H1 (cell line): ENCODE results near the gene MKLN1. TPM values are rescaled to one million over a fixed set of nuclear protein-coding genes. Genes with fewer than 3 reads are reported as not detected.

Source experiments
- CTCF ChIA-PET: fragments of 300-600 bp; sonication (Branson Sonifier 250); formaldehyde crosslinking; loops from one replicate; lab custom pipeline; 2021; ENCODE audit not compliant: partially characterized antibody; lab: Charles Lee
- POLR2A ChIA-PET: fragments of 300-600 bp; sonication (Branson Sonifier 250); formaldehyde crosslinking; loops from one replicate; lab custom pipeline; 2021; ENCODE audit warnings: inconsistent platforms; ENCODE audit not compliant: partially characterized antibody; lab: Charles Lee
- DNase-seq, 2 experiments: peaks; one replicate each; pipeline versions ENCODE4 v3.0.0 to v3.0.0-alpha.2; 2010 to 2022; ENCODE audit warnings: low spot score in 2 of 2, low read depth in 1 of 2, mixed read lengths in 1 of 2
- FAIRE-seq: peaks from 2 replicates; lab custom pipeline; 2011; peaks lifted over from hg19 to GRCh38; lab: Jason Lieb, UNC
- H2AFZ ChIP-seq: 2 replicates; pipeline ENCODE4 v1.8.1; 2012; ENCODE audit warnings: low read length, inconsistent platforms
- H2AK5ac ChIP-seq: 2 replicates; pipeline ENCODE4 v1.6.1; 2013; ENCODE audit warnings: low read depth, low read length
- H2BK120ac ChIP-seq: replicated peaks from 2 replicates; pipeline ENCODE3; 2013; ENCODE audit warnings: low read depth, low read length, inconsistent platforms
- H2BK12ac ChIP-seq: 2 replicates; pipeline ENCODE4 v1.6.1; 2013; ENCODE audit warnings: low read depth, low read length
- H2BK15ac ChIP-seq: 2 replicates; pipeline ENCODE4 v1.6.1; 2013; ENCODE audit warnings: low read length
- H2BK20ac ChIP-seq: 2 replicates; pipeline ENCODE4 v1.6.1; 2013; ENCODE audit warnings: low read length
- H2BK5ac ChIP-seq: 2 replicates; pipeline ENCODE4 v1.6.1; 2013; ENCODE audit warnings: low read depth, low read length
- H3K14ac ChIP-seq: 2 replicates; pipeline ENCODE4 v1.6.1; 2013; ENCODE audit warnings: inconsistent platforms; ENCODE audit not compliant: insufficient read length
- H3K18ac ChIP-seq: 2 replicates; pipeline ENCODE4 v1.6.1; 2013; ENCODE audit warnings: low read length; ENCODE audit errors: extremely low read depth
- H3K23ac ChIP-seq: 2 replicates; pipeline ENCODE4 v1.6.1; 2013; ENCODE audit warnings: inconsistent platforms; ENCODE audit not compliant: insufficient read length
- H3K23me2 ChIP-seq: 2 replicates; pipeline ENCODE4 v1.6.1; 2013; ENCODE audit warnings: low read depth, low read length
- H3K27ac ChIP-seq: 2 replicates; pipeline ENCODE4 v1.6.1; 2011; ENCODE audit warnings: low read depth, low read length, inconsistent platforms
- H3K27me3 ChIP-seq, 4 experiments: replicated peaks in 1 of 4; 1 replicate in 1 of 4; 2 replicates in 3 of 4; pipeline versions ENCODE4 v1.6.1 to v1.8.1; 2011 to 2013; ENCODE audit warnings: low read length in 3 of 4, mild to moderate bottlenecking in 3 of 4, inconsistent platforms in 2 of 4, mixed read lengths in 2 of 4, moderate library complexity in 1 of 4; ENCODE audit not compliant: control insufficient read depth in 3 of 4, insufficient read depth in 3 of 4; ENCODE audit errors: extremely low read depth in 1 of 4
- H3K36me3 ChIP-seq, 4 experiments: 2 replicates each; pipeline versions ENCODE4 v1.6.1 to v1.8.1; 2011 to 2013; ENCODE audit warnings: mild to moderate bottlenecking in 4 of 4, low read length in 3 of 4, moderate library complexity in 2 of 4, control low read depth in 1 of 4, inconsistent platforms in 1 of 4; ENCODE audit not compliant: insufficient read depth in 4 of 4, control insufficient read depth in 2 of 4
- H3K4ac ChIP-seq: replicated peaks from 2 replicates; pipeline ENCODE3; 2013; ENCODE audit warnings: low read length, low read depth, mixed read lengths, inconsistent platforms; ENCODE audit not compliant: insufficient read length
- H3K4me1 ChIP-seq, 4 experiments: replicated peaks in 1 of 4; 1 replicate in 1 of 4; 2 replicates in 3 of 4; pipeline versions ENCODE4 v1.6.1 to v1.8.1; 2011 to 2013; ENCODE audit warnings: low read length in 3 of 4, inconsistent platforms in 2 of 4, mixed read lengths in 1 of 4; ENCODE audit not compliant: insufficient read depth in 4 of 4, control insufficient read depth in 3 of 4
- H3K4me2 ChIP-seq, 2 experiments: 2 replicates each; pipeline versions ENCODE4 v1.6.1 to v1.8.1; 2011 to 2013; ENCODE audit warnings: low read depth in 2 of 2, low read length in 2 of 2, control low read depth in 1 of 2, inconsistent platforms in 1 of 2, mild to moderate bottlenecking in 1 of 2; ENCODE audit not compliant: insufficient read depth in 1 of 2
- H3K4me3 ChIP-seq, 4 experiments: fragments of 200-600, 300-600 bp in 1 of 4; sonication (generic), shearing (Covaris generic), sonication (Bioruptor Twin) in 1 of 4; 2 replicates each; pipeline versions ENCODE4 v1.5.1 to v1.8.1; 2011 to 2016; ENCODE audit warnings: low read length in 4 of 4, low read depth in 3 of 4, control low read depth in 2 of 4, inconsistent platforms in 2 of 4, mild to moderate bottlenecking in 2 of 4, mixed read lengths in 1 of 4, moderate library complexity in 1 of 4; ENCODE audit not compliant: insufficient read depth in 2 of 4; ENCODE audit errors: extremely low read depth in 1 of 4
- H3K56ac ChIP-seq: replicated peaks from 2 replicates; pipeline ENCODE3; 2013; ENCODE audit warnings: low read depth, mild to moderate bottlenecking, mixed read lengths, low read length, inconsistent platforms; ENCODE audit not compliant: insufficient read length
- H3K79me1 ChIP-seq: 2 replicates; pipeline ENCODE4 v1.6.1; 2013; ENCODE audit warnings: low read depth, low read length, control low read depth
- H3K79me2 ChIP-seq, 2 experiments: 2 replicates each; pipeline versions ENCODE4 v1.6.1 to v1.8.1; 2012 to 2013; ENCODE audit warnings: low read length in 2 of 2, mild to moderate bottlenecking in 2 of 2, inconsistent platforms in 1 of 2; ENCODE audit not compliant: insufficient read depth in 2 of 2, control insufficient read depth in 1 of 2
- H3K9ac ChIP-seq, 4 experiments: replicated peaks in 1 of 4; 1 replicate in 1 of 4; 2 replicates in 3 of 4; pipeline versions ENCODE4 v1.6.1 to v1.8.1; 2011 to 2013; ENCODE audit warnings: low read depth in 3 of 4, low read length in 3 of 4, control low read depth in 2 of 4, mild to moderate bottlenecking in 2 of 4, moderate library complexity in 2 of 4, inconsistent platforms in 1 of 4; ENCODE audit errors: extremely low read depth in 1 of 4
- H3K9me3 ChIP-seq, 2 experiments: 2 replicates each; pipeline versions ENCODE4 v1.6.1 to v1.8.1; 2012 to 2013; ENCODE audit warnings: mild to moderate bottlenecking in 2 of 2, moderate library complexity in 2 of 2, control low read depth in 1 of 2, inconsistent platforms in 1 of 2, low read depth in 1 of 2, low read length in 1 of 2, mixed read lengths in 1 of 2; ENCODE audit not compliant: insufficient read depth in 2 of 2
- H4K20me1 ChIP-seq, 2 experiments: replicated peaks in 1 of 2; 2 replicates each; pipeline versions ENCODE3 to v1.8.1; 2011 to 2013; ENCODE audit warnings: inconsistent platforms in 2 of 2, low read length in 2 of 2, mild to moderate bottlenecking in 1 of 2; ENCODE audit not compliant: insufficient read depth in 2 of 2, control insufficient read depth in 1 of 2
- H4K5ac ChIP-seq: 2 replicates; pipeline ENCODE4 v1.6.1; 2013; ENCODE audit warnings: low read length, low read depth, mixed read lengths, inconsistent platforms; ENCODE audit not compliant: insufficient read length
- H4K8ac ChIP-seq: 2 replicates; pipeline ENCODE4 v1.8.0; 2013; ENCODE audit warnings: mild to moderate bottlenecking, moderate library complexity, low read length, inconsistent platforms; ENCODE audit not compliant: insufficient read depth; ENCODE audit errors: extremely low read depth
- H4K91ac ChIP-seq: replicated peaks from 2 replicates; pipeline ENCODE3; 2013; ENCODE audit warnings: low read length, mixed read lengths, inconsistent platforms; ENCODE audit not compliant: insufficient read length
- CBX5 ChIP-seq: fragments of 300-800, 300-1000 bp; sonication (generic); IDR thresholded peaks from 2 replicates; pipeline ENCODE4 v1.7.1; 2016; ENCODE audit warnings: antibody characterized with exemption, low read length, low read depth
- CTBP2 ChIP-seq: IDR thresholded peaks from 2 replicates; pipeline ENCODE4 v1.7.0; 2011; ENCODE audit warnings: borderline replicate concordance, mild to moderate bottlenecking, moderate library complexity, mixed read lengths, low read length; ENCODE audit not compliant: insufficient read depth, insufficient read length
- EZH2 ChIP-seq: fragments of 200-600 bp; sonication (generic); IDR thresholded peaks from 2 replicates; pipeline ENCODE4 v1.7.1; 2012; ENCODE audit warnings: low read depth, mild to moderate bottlenecking, moderate library complexity, low read length, inconsistent platforms; ENCODE audit not compliant: severe bottlenecking
- HDAC2 ChIP-seq, 2 experiments: fragments of 300-600 bp in 1 of 2; sonication (generic) in 1 of 2; IDR thresholded peaks; 2 replicates each; pipeline ENCODE4 v1.6.1; 2011 to 2012; ENCODE audit warnings: low read depth in 2 of 2, low read length in 2 of 2, mild to moderate bottlenecking in 2 of 2, moderate library complexity in 2 of 2, borderline replicate concordance in 1 of 2, inconsistent platforms in 1 of 2
- HDAC6 ChIP-seq: IDR thresholded peaks from one replicate; pipeline ENCODE4 v1.7.1; 2012; ENCODE audit warnings: low read depth, mild to moderate bottlenecking, inconsistent platforms, low read length, moderate library complexity
- MAFK ChIP-seq: IDR thresholded peaks from 2 replicates; pipeline ENCODE4 v1.6.1; 2012; ENCODE audit warnings: low read depth, mild to moderate bottlenecking, improper control_type of control experiment, low read length
- POU5F1 ChIP-seq: IDR thresholded peaks from 2 replicates; pipeline ENCODE4 v1.6.1; 2011; ENCODE audit warnings: low read depth, mild to moderate bottlenecking, low read length, moderate library complexity
- SIX5 ChIP-seq: IDR thresholded peaks from 2 replicates; pipeline ENCODE4 v1.6.1; 2011; ENCODE audit warnings: mild to moderate bottlenecking, low read depth, low read length
- SRF ChIP-seq: IDR thresholded peaks from 2 replicates; pipeline ENCODE4 v1.6.1; 2011; ENCODE audit warnings: mild to moderate bottlenecking, low read depth, low read length, moderate library complexity
- SUZ12 ChIP-seq: fragments of 200-600 bp; sonication (generic); IDR thresholded peaks from 2 replicates; pipeline ENCODE4 v1.6.1; 2012; ENCODE audit warnings: mild to moderate bottlenecking, inconsistent platforms, low read length, moderate library complexity, mixed read lengths
- TAF1 ChIP-seq: IDR thresholded peaks from 2 replicates; pipeline ENCODE4 v1.6.1; 2011; ENCODE audit warnings: mild to moderate bottlenecking, low read depth, low read length
- TCF12 ChIP-seq: IDR thresholded peaks from 2 replicates; pipeline ENCODE4 v1.6.1; 2011; ENCODE audit warnings: low read depth, mild to moderate bottlenecking, low read length
- ZNF274 ChIP-seq: IDR thresholded peaks from 2 replicates; pipeline ENCODE4 v1.7.0; 2012; ENCODE audit warnings: low read length, borderline replicate concordance; ENCODE audit errors: extremely low read depth
- WGBS, 2 experiments: shearing (Covaris generic) in 1 of 2; methylation state at CpG; one replicate each; pipeline versions ENCODE4 v1.1.6 to v1.1.7; 2013 to 2015; ENCODE audit warnings: low lambda C conversion rate in 2 of 2, mixed read lengths in 2 of 2, inconsistent platforms in 1 of 2, low coverage in 1 of 2, missing lambda C conversion rate in 1 of 2; ENCODE audit not compliant: insufficient replicate concordance in 2 of 2, insufficient coverage in 1 of 2, insufficient read length in 1 of 2; ENCODE audit errors: extremely low coverage in 1 of 2, missing lambda C conversion rate in 1 of 2; 5-methylcytosine and 5-hydroxymethylcytosine counted together
- polyA plus RNA-seq, 7 experiments: library from polyadenylated mRNA; depleted of rRNA in 3 of 7; stranded (reverse) in 5 of 7; unstranded in 2 of 7; fragments of >200 nt in 5 of 7; fragments of 200-250 nt in 2 of 7; gene quantifications; 1 replicate in 5 of 7; 2 replicates in 1 of 7; 4 replicates in 1 of 7; pipeline versions ENCODE4 v1.2.1 to v1.2.3, GENCODE V29; 2011 to 2013; ENCODE audit warnings: missing spikeins in 2 of 7, mixed read lengths in 2 of 7
- total RNA-seq: library from RNA; stranded (reverse); fragmentation: NEBNext Ultra II Directional; extraction: Animal tissue kit (Norgen Biotek cat#: 25700); gene quantifications from 2 replicates; pipeline ENCODE4 v1.2.1, GENCODE V29; 2021
- TF ChIP-seq, protein P1 (sequence below): IDR thresholded peaks from 2 replicates; pipeline ENCODE4 v1.6.1; 2011; ENCODE audit warnings: low read depth, mild to moderate bottlenecking, low read length; ENCODE audit not compliant: insufficient read depth

MKLN1 gene
- total and polyA plus RNA-seq, 2 of the 8 experiments (the other 6 are each of a cell fraction or from before 2014, with no cell fraction given): 22.3 to 50.9 TPM

GRCh38 chr7:131486346-131486745 lies 158.7 kb downstream of the MKLN1 start:
- H4K20me1 ChIP-seq: no peaks in the 10 kb centered on the region
- FAIRE-seq: no peak
- ChIA-PET CTCF (interaction anchor here (0.7 to 1.1 kb wide), 2 partner anchors 10 to 25 kb away, joined by 4 read pairs; no protein-coding TSS in a partner anchor), POLR2A (interaction anchor here (1.0 kb wide), 1 partner anchor 10 kb away, joined by 3 read pairs; no protein-coding TSS in a partner anchor)
- H3K4ac ChIP-seq: no peak overlapping the region
- no peak overlapping the region for H4K8ac ChIP-seq
- H3K18ac ChIP-seq: no peak overlapping the region
- H3K79me1 ChIP-seq: no peaks in the 10 kb centered on the region
- no peaks in the 10 kb centered on the region for H3K79me2 ChIP-seq
- H3K9ac ChIP-seq: no peak overlapping the region
- no peak overlapping the region for H4K91ac ChIP-seq
- H2BK120ac ChIP-seq: no peak overlapping the region
- H3K4me2 ChIP-seq: no peak overlapping the region
- no peak overlapping the region for H4K5ac ChIP-seq
- H3K4me1 ChIP-seq: no peaks in the 10 kb centered on the region
- no peak overlapping the region for H2AFZ ChIP-seq
- 95% methylated on average over 2 of the region's 2 CpGs; no CpG with 5 or more reads in 1 of the 2 experiments for WGBS, 2 experiments
- H2BK12ac ChIP-seq: no peak overlapping the region
- H2AK5ac ChIP-seq: no peak overlapping the region
- no peak for DNase-seq
- H2BK5ac ChIP-seq: no peak overlapping the region
- H3K23me2 ChIP-seq: no peaks in the 10 kb centered on the region
- H3K23ac ChIP-seq: no peak overlapping the region
- H3K56ac ChIP-seq: no peak overlapping the region
- no peak overlapping the region for H3K4me3 ChIP-seq
- H3K27me3 ChIP-seq: no peaks in the 10 kb centered on the region
- no peak overlapping the region for H3K27ac ChIP-seq
- H2BK20ac ChIP-seq: no peak overlapping the region
- H2BK15ac ChIP-seq: no peak overlapping the region
- H3K36me3 ChIP-seq: peaks cover 0 to 2% (median 0%) of the 10 kb centered on the region in 4 experiments; a peak in 1 of 8 replicates
- no peak overlapping the region for H3K14ac ChIP-seq
- no peaks in the 10 kb centered on the region for H3K9me3 ChIP-seq
- TF ChIP-seq, protein P1, sequence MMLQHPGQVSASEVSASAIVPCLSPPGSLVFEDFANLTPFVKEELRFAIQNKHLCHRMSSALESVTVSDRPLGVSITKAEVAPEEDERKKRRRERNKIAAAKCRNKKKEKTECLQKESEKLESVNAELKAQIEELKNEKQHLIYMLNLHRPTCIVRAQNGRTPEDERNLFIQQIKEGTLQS: no peak
- no peak for TF ChIP-seq CBX5
- TF ChIP-seq HDAC2 (IDR thresholded peaks at IDR 0.05; ENCODE audit: borderline replicate concordance in 1 of 2, low read depth in 2 of 2, low read length in 2 of 2): no peak
- no peak for TF ChIP-seq CTBP2
- TF ChIP-seq MAFK: no peak
- TF ChIP-seq EZH2: no peak
- no peak for TF ChIP-seq POU5F1
- no peak for TF ChIP-seq SIX5
- no peak for TF ChIP-seq SUZ12
- TF ChIP-seq TAF1: no peak
- TF ChIP-seq ZNF274: no peak
- no peak for TF ChIP-seq TCF12
- no peak for TF ChIP-seq SRF
- TF ChIP-seq HDAC6: no peak
